Activated CD4-positive, alpha-beta T cell treated with anti-CD3 and anti-CD28 coated beads for 36 hours (primary cell): ENCODE data around the gene PIPOX. TPM values are rescaled to one million over a fixed set of nuclear protein-coding genes. Genes with fewer than 3 reads are reported as not detected.

ENCODE experiments used
- ATAC-seq: fragments of 200-7000 bp; cut with Tn5 transposase; one replicate; pipeline ENCODE4 v1.10.0; 2021; ENCODE audit warnings: mild to moderate bottlenecking, moderate library complexity
- CTCF ChIA-PET: fragments of 350-600 bp; sonication (Branson Sonifier 250); formaldehyde crosslinking; loops from one replicate; lab custom pipeline; 2021; ENCODE audit warnings: antibody characterized with exemption; lab: Charles Lee
- POLR2A ChIA-PET: fragments of 350-600 bp; sonication (Branson Sonifier 250); formaldehyde crosslinking; loops from one replicate; lab custom pipeline; 2021; ENCODE audit warnings: antibody characterized with exemption, inconsistent platforms; lab: Charles Lee
- DNase-seq: peaks from one replicate; pipeline ENCODE4 v3.0.0-alpha.2; 2020
- H3K27ac Mint-ChIP-seq: one replicate; pipeline ENCODE4 v1.8.0; 2021; ENCODE audit warnings: mixed read lengths
- H3K27me3 Mint-ChIP-seq: one replicate; pipeline ENCODE4 v1.8.0; 2021; ENCODE audit warnings: mixed read lengths
- H3K36me3 Mint-ChIP-seq: one replicate; pipeline ENCODE4 v1.8.0; 2021; ENCODE audit warnings: low read depth, mixed read lengths
- H3K4me1 Mint-ChIP-seq: one replicate; pipeline ENCODE4 v1.8.0; 2021; ENCODE audit warnings: mixed read lengths
- H3K4me3 Mint-ChIP-seq: one replicate; pipeline ENCODE4 v1.8.0; 2021; ENCODE audit warnings: mild to moderate bottlenecking, moderate library complexity, mixed read lengths
- H3K9me3 Mint-ChIP-seq: one replicate; pipeline ENCODE4 v1.8.0; 2021; ENCODE audit warnings: low read depth, mixed read lengths
- intact Hi-C, 2 experiments: fragments of 100-400 bp; cut with DNase I in 1 of 2; cut with micrococcal nuclease in 1 of 2; formaldehyde crosslinking; loops; one replicate each; pipeline versions ENCODE4 v1.14.2 to v1.15.1; 2022 to 2024; cut with DNase I, micrococcal nuclease
- total RNA-seq, 2 experiments: library from RNA; stranded (reverse); gene quantifications; one replicate each; pipeline ENCODE4 v1.2.3, GENCODE V29; 2021

Gene PIPOX
- total RNA-seq, 2 experiments from 2014 or later, result 1.8 to 2.1 TPM

GRCh38 chr17:29007456-29007855 is 35.5 kb upstream of the PIPOX start:
- H3K4me3 Mint-ChIP-seq, result no peak overlapping the region
- DNase-seq, result no peak
- peaks cover 49% of the 10 kb centered on the region for H3K27me3 Mint-ChIP-seq
- ChIA-PET POLR2A (no interaction called here), CTCF (interaction anchor here (0.9 to 2.2 kb wide), 4 partner anchors 27 to 109 kb away, joined by 3 to 8 read pairs (median 4); no protein-coding TSS in a partner anchor)
- peaks cover 5% of the 10 kb centered on the region for H3K4me1 Mint-ChIP-seq
- H3K27ac Mint-ChIP-seq, result no peak overlapping the region
- ATAC-seq, result no peak
- no peaks in the 10 kb centered on the region for H3K36me3 Mint-ChIP-seq
- no peaks in the 10 kb centered on the region for H3K9me3 Mint-ChIP-seq
- intact Hi-C loops, result no loop called here

- intact Hi-C loops, result no loop called here
- POLR2A ChIA-PET, result no interaction called here
- Mint-ChIP-seq H3K9me3 (no peaks in the 10 kb centered on the region), H3K4me1 (peaks cover 5% of the 10 kb centered on the region), H3K36me3 (no peaks in the 10 kb centered on the region), H3K27ac (no peak overlapping the region), H3K4me3 (no peak overlapping the region), H3K27me3 (peaks cover 46% of the 10 kb centered on the region)
- ATAC-seq (no peak), DNase-seq (no peak)
- CTCF ChIA-PET, result interaction anchor here (1.0 to 2.2 kb wide), 3 partner anchors 41 to 109 kb away, joined by 3 to 8 read pairs (median 5); no protein-coding TSS in a partner anchor
These were observed 35.0 kb upstream of the PIPOX start for GRCh38 chr17:29007860-29008455.

GRCh38 chr17:29008591-29008990 is 34.4 kb upstream of the PIPOX start:
- H3K9me3 Mint-ChIP-seq, result no peaks in the 10 kb centered on the region
- ChIA-PET POLR2A (no interaction called here), CTCF (interaction anchor here (1.0 kb wide), 1 partner anchor 41 kb away, joined by 3 read pairs; no protein-coding TSS in a partner anchor)
- H3K4me3 Mint-ChIP-seq, result no peak overlapping the region
- intact Hi-C loops, result no loop called here
- no peak for ATAC-seq
- peaks cover 5% of the 10 kb centered on the region for H3K4me1 Mint-ChIP-seq
- peaks cover 43% of the 10 kb centered on the region for H3K27me3 Mint-ChIP-seq
- no peak overlapping the region for H3K27ac Mint-ChIP-seq
- no peaks in the 10 kb centered on the region for H3K36me3 Mint-ChIP-seq
- DNase-seq, result no peak

GRCh38 chr17:29010129-29010528 is 32.8 kb upstream of the PIPOX start:
- no peak for DNase-seq
- POLR2A ChIA-PET, result no interaction called here
- no peak for ATAC-seq
- peaks cover 31% of the 10 kb centered on the region for H3K27me3 Mint-ChIP-seq
- peaks cover 5% of the 10 kb centered on the region for H3K4me1 Mint-ChIP-seq
- CTCF ChIA-PET, result interaction anchor here (0.6 to 1.8 kb wide), 5 partner anchors 9 to 104 kb away, joined by 3 to 8 read pairs (median 3); no protein-coding TSS in a partner anchor
- H3K9me3 Mint-ChIP-seq, result no peaks in the 10 kb centered on the region
- no peaks in the 10 kb centered on the region for H3K36me3 Mint-ChIP-seq
- no peak overlapping the region for H3K4me3 Mint-ChIP-seq
- H3K27ac Mint-ChIP-seq, result no peak overlapping the region
- intact Hi-C loops, result no loop called here

- CTCF ChIA-PET, result interaction anchor here (0.6 to 1.8 kb wide), 3 partner anchors 45 to 103 kb away, joined by 3 to 8 read pairs (median 4); no protein-coding TSS in a partner anchor
These were observed 32.4 kb upstream of the PIPOX start for GRCh38 chr17:29010586-29010985.

GRCh38 chr17:29012535-29012934 is 30.4 kb upstream of the PIPOX start:
- peaks cover 16% of the 10 kb centered on the region for H3K27me3 Mint-ChIP-seq
- peaks cover 3% of the 10 kb centered on the region for H3K4me1 Mint-ChIP-seq
- CTCF ChIA-PET, result no interaction called here
- no peaks in the 10 kb centered on the region for H3K9me3 Mint-ChIP-seq
- H3K36me3 Mint-ChIP-seq, result no peaks in the 10 kb centered on the region
- H3K27ac Mint-ChIP-seq, result no peak overlapping the region
- POLR2A ChIA-PET, result no interaction called here
- ATAC-seq (no peak), DNase-seq (no peak)
- H3K4me3 Mint-ChIP-seq, result no peak overlapping the region
- intact Hi-C loops, result no loop called here

More at GRCh38 chr17:29010586-29010985, 32.4 kb upstream of the PIPOX start:
- intact Hi-C loops, result no loop called here
- POLR2A ChIA-PET, result no interaction called here
- H3K36me3 Mint-ChIP-seq, result no peaks in the 10 kb centered on the region
- ATAC-seq, result no peak
- peaks cover 3% of the 10 kb centered on the region for H3K4me1 Mint-ChIP-seq
- no peaks in the 10 kb centered on the region for H3K9me3 Mint-ChIP-seq
- no peak for DNase-seq
- H3K27me3 Mint-ChIP-seq, result peaks cover 29% of the 10 kb centered on the region
- no peak overlapping the region for H3K4me3 Mint-ChIP-seq
- H3K27ac Mint-ChIP-seq, result no peak overlapping the region

- H3K4me3 Mint-ChIP-seq, result no peak overlapping the region
- CTCF ChIA-PET, result interaction anchor here (0.6 to 1.2 kb wide), 3 partner anchors 49 to 61 kb away, joined by 3 to 6 read pairs (median 3); no protein-coding TSS in a partner anchor
- DNase-seq (no peak), ATAC-seq (no peak)
- H3K27me3 Mint-ChIP-seq, result peaks cover 19% of the 10 kb centered on the region
- POLR2A ChIA-PET, result no interaction called here
- no peaks in the 10 kb centered on the region for H3K9me3 Mint-ChIP-seq
- H3K36me3 Mint-ChIP-seq, result no peaks in the 10 kb centered on the region
- intact Hi-C loops, result no loop called here
- H3K4me1 Mint-ChIP-seq, result peaks cover 5% of the 10 kb centered on the region
- no peak overlapping the region for H3K27ac Mint-ChIP-seq
These were observed 28.2 kb upstream of the PIPOX start for GRCh38 chr17:29014716-29015115.

GRCh38 chr17:29016345-29017210 is 26.4 kb upstream of the PIPOX start:
- DNase-seq (no peak), ATAC-seq (no peak)
- ChIA-PET POLR2A (no interaction called here), CTCF (interaction anchor here (1.0 to 1.2 kb wide), 3 partner anchors 31 to 99 kb away, joined by 3 to 5 read pairs (median 3); no protein-coding TSS in a partner anchor)
- Mint-ChIP-seq H3K27ac (no peak overlapping the region), H3K4me1 (peaks cover 4% of the 10 kb centered on the region), H3K9me3 (no peaks in the 10 kb centered on the region), H3K27me3 (peaks cover 28% of the 10 kb centered on the region), H3K4me3 (no peak overlapping the region), H3K36me3 (no peaks in the 10 kb centered on the region)
- intact Hi-C loops, result no loop called here

GRCh38 chr17:29018788-29019474 is 24.0 kb upstream of the PIPOX start:
- no peak overlapping the region for H3K27ac Mint-ChIP-seq
- DNase-seq (no peak), ATAC-seq (no peak)
- peaks cover 2% of the 10 kb centered on the region for H3K4me1 Mint-ChIP-seq
- H3K9me3 Mint-ChIP-seq, result no peaks in the 10 kb centered on the region
- no peaks in the 10 kb centered on the region for H3K36me3 Mint-ChIP-seq
- intact Hi-C loops, result no loop called here
- H3K27me3 Mint-ChIP-seq, result peaks cover 34% of the 10 kb centered on the region
- H3K4me3 Mint-ChIP-seq, result no peak overlapping the region
- POLR2A ChIA-PET, result no interaction called here
- CTCF ChIA-PET, result interaction anchor here (0.7 to 2.9 kb wide), 7 partner anchors 9 to 98 kb away, joined by 3 to 12 read pairs (median 5); no protein-coding TSS in a partner anchor

GRCh38 chr17:29019475-29020181 is 23.3 kb upstream of the PIPOX start:
- DNase-seq, result no peak
- Mint-ChIP-seq H3K27ac (no peak overlapping the region), H3K9me3 (no peaks in the 10 kb centered on the region), H3K36me3 (no peaks in the 10 kb centered on the region), H3K27me3 (peaks cover 34% of the 10 kb centered on the region), H3K4me3 (no peak overlapping the region), H3K4me1 (peaks cover 2% of the 10 kb centered on the region)
- POLR2A ChIA-PET, result no interaction called here
- no peak for ATAC-seq
- intact Hi-C loops, result loop anchor here in 1 of 2 experiments (10.0 kb wide), 1 partner anchor 175 kb away; no protein-coding TSS in a partner anchor
- CTCF ChIA-PET, result interaction anchor here (0.7 to 2.9 kb wide), 7 partner anchors 10 to 97 kb away, joined by 3 to 12 read pairs (median 5); no protein-coding TSS in a partner anchor
